ENCODE results near the gene RTCB.

The RTCB gene

DNA sequence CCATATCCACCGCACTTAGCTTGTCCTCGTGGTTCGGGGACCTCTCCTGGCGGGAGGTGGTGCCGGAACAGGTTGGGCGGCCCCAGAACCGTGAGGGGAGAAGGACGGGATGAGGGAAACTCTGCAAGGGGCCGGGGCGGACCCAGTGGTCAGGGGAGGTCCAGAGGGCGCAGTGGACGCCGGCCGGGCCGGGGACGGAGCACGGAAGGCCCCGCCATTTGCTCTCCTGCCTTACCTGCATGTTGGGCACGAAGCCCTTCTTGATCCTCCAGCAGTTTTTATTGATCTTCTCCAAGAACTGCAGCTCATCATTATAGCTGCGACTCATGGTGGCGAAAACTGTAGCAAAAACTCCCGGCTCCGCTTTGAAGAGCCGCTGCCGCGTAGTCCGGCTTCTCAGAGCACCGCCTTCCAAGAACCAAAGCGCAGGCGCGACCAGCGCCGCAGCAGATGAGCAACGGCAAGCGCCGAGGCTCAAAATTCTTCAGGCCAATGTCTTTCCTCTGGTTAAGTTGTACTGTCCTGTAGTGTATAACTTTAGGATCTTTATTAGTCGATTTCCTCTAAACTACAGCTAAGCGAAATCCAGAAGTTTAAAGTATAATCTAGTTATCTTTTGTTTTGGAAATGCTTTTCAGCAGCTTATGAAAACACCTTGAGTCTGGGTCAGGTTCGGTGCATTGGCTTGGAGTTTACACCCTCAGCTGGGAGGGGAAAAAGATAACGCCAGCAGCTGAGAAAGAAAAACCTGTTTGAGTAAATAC is at the start of gene RTCB:
Gene RTCB (minus strand): TSS at position 419 of the 764 bp plus-strand sequence. CDS start 91 bp downstream, at position 328.
- DNase-seq: peak; percentile 30 to 95 (median 79)

DNA sequence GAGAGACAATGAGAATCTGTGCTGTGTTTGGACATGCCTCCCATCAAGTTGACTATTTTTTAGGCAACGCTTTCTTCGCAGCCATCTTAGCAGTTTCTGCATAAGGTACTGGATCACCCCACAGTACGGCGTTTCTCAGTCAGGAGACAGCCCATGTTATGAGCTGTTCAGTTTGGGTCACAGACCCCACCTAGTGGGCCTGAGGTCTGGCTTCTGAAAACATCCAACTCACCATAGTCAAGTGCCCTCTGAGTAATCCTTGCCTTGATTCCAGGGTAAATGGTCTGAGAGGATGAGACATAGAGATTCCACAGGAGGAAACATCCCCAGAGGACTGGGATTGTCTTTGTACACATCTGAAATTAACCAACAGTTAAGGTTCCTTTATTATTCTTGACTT is 45.0 kb upstream of the RTCB start:
- DNase-seq: no peak

DNA sequence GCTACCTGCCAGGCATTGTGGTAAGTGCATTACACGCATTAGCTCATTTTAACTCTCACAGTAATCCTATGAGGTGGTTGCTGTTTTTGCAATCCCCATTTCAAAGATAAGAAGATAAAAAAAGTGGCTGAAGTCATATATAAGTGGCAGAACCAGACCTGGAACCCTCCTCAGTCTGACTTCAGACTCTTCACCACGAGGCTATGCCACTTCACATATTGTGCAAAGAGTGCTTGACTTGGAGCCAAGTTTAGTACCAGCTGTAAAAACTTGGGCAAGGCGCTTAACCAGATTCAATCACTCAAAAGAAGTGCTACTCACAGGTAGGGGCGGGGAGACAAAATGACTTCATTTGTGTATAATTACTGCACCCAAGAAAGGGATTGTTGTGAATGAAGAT is 36.9 kb upstream of the RTCB start:
- DNase-seq: no peak

DNA sequence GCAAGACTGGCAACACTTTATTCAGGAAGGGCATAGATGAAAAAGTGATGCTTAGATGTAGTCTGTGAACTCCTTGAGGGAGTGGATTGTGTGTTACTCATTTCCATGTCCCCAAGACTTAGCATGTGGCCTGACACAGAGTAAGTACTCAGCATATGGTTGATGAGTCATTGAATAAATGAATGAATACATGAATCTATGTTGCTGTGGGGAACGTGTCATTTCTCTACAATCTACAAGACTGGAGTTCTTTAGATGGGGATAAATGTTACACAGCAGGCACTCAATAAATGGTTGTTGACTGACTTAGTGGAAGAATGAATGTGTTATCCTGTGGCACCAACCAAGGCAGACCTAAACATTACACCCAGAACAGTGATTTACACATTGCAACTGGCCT is 34.3 kb upstream of the RTCB start:
- DNase-seq: no peak

DNA sequence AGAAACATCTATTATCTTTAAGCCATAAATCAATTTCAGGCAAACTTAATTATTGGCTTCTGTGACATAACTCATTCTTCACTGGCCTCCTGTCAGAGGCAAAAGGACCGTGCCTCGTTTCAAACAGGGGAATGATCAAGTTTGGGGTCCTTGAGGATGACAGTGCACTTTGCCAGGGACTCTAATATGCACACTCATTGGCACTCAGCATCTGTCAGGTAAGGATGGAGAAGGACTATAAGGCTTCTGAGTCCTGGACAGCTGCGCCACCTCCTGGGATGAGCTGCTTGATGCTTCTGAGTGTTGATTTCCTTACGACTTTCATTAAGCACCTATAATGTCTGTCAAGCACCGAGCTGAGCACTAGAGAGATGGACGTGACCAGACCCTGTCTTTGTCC is 32.0 kb upstream of the RTCB start:
- no peak for DNase-seq

DNA sequence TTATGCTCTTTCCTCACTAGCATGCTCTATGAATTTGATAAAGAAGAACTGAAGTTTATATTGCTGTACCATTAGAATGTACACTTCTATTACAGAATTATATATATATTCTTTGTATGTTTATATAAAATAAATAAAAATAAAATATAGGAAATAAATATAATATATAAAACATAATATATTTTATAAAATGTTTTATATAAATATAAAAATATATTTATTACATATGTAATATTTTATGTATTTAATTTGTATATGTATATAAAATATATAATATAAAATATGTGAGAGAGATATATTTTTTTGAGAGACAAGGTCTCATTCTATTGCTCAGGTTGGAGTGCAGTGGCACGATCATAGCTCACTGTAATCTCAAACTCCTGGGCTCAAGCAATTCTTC is 18.3 kb upstream of the RTCB start:
- no peak for DNase-seq

DNA sequence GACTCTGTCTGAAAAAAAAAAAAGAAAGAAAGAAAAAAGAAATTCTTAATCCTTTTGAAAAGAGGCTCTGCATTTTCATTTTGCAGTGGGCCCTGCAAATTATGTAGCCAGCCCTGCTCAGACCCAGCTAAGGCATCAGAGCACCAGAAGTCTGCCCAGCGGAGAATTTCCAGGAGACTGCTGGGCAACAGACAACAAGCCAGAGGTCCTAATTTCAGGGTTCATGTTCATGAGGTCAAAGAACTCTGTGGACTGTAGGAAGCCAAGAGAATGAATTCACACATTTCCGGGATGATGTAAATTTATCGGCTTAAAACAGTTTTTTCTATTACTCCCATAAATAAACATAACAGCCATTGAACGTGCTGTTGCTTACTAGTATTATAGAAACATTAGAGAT is 14.8 kb upstream of the RTCB start:
- no peak for DNase-seq

DNA sequence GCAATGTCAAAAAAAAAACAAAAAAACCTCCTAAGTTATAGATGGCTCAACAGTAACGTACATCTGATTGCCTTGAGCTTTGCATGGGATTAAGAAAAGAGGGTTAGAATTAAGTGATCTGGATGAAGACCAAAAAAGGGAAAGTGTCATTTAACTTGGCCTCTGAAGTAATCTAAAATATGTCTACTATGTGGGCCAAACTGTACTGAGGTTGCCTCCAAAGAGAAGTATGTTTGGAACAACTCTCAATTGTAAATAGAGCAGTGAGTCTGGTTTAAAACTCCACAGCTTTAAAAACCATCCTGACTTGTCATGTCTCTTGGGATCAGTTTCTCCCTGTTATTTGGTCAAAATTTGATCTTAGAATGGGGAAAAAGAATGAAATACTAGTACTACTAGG is 11.6 kb upstream of the RTCB start:
- DNase-seq: no peak

DNA sequence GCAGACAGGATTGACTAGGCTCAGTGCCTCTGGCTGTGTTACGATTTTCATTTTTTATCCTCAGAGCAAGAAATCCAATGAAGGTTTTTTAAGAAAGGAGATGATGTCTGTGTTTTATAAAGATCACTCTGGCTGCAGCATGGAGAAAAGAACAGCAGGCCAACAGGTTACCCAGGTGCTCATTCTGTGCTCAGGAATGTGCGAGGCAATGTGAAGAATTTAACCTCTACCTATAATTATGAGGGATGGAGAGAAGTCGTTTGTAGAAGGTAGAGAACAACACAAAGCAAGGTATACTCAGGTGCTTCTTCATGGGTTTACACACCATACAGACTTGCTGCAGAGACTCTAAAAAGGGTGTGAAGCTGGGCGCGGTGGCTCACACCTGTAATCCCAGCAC is 10.0 kb upstream of the RTCB start:
- DNase-seq: no peak

DNA sequence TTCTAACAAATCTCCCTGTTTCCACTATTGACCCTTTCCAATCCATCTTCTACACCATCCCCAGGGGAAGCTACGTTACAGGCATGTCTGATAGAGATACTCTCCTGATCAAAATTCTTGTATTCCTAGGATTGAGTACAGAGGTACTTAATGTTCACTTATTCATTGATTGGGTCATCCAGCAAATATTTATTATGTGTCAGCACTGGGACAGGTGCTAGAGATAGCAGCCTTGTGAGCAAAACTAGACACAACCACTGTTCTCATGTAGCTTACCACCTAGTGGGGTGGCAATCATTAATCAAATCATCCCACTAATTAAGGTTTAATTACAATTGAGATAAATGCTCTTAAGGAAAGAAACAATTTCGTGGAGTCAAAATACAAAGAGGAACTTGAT is 9.4 kb upstream of the RTCB start:
- DNase-seq: no peak

DNA sequence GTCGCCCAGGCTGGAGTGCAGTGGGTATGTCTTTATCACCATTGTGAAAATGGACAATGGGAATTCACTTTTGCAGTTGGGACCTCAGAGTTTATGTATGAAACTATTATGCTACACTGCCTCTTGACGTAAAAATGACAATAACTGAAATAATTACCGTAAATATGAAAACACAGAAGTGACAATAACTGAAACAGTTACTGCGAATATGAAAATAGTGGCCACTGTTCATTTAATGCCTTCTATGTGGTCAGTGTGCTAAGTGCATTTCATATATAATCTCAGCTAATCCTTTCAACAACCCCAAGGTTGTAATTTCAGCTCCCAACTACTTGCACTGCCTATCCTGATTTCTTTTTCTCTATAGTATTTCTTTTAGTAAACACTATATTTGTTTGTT is 5.9 kb upstream of the RTCB start:
- DNase-seq: no peak

DNA sequence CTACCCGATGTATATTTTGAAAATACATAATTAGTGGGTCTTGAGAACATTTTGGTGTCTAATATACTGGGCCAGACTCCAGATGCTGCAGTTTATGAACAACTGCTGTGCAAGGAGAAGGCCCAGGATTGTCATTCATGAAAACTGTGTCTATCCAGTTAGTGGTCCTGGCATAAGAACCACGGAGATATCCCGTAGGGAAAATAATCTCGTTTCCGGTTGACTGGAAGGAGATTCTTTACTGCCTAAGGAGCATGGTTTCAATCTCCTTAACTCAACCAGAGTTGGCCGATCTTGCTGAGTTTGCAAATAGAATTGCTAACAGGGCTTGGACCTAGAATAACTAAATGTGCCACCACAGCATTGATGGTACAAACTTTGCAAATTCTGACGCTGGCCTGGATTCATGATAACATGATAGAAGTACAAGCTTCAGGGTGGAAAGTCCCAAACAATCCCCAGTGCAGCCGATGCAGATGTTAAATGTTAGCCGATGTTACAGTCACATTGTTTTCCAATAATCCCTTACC is 4.6 kb upstream of the RTCB start:
- no peak for DNase-seq

DNA sequence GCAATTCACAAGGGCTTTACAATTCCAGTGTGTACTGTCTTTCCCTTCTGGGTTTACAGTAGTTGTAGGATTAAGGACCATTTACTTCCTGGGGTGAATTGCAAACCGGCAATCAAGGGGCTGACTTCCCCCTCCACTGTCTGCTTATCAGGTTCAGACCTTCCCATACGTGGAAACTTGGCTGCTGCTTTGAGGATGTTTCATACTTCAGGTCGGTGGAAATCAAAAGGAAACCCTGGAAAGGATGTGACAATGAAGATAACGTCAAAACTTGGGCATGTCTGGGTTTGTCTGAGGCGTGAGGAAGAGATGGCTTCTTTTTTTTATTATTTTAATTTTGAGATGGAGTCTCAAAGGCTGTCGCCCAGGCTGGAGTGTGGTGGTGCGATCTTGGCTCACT is 2.1 kb upstream of the RTCB start:
- no peak for DNase-seq

DNA sequence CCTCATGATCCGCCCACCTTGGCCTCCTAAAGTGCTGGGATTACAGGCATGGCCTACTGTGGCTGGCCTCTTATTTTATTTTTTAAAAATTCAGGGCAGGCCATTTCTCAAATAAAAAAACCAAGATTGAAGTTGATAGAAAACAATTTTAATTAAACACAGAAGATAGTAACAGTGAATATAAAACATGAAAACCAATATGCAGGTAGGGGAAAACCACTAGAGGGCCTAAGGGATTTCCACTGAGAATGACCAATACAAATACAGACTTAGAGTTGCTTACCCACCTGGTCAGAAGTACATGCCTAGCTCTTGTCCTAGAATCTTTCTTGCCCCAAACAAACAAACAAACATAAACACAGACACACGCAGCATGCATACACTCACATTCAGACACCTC is 1.7 kb upstream of the RTCB start:
- DNase-seq: no peak

DNA sequence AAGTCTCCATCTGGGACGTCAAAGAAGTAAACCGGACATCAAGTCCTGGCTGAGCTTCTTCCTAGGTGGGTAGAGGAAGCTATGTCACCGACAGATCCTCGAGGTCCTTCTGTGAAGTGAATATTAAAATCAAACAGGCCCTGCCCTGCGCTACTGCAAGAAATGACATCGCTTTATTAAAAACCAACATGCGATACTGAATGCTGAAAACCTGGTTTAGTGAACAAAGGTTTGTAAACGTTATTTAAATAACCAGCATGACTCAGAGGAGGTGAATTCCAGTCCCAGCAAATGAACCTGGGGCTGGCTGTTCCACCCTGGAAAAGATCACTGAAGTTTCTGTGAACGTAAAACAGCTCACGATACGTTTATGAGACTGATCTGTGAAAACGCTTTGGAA is 645 bp downstream of the RTCB start:
- no peak for DNase-seq

DNA sequence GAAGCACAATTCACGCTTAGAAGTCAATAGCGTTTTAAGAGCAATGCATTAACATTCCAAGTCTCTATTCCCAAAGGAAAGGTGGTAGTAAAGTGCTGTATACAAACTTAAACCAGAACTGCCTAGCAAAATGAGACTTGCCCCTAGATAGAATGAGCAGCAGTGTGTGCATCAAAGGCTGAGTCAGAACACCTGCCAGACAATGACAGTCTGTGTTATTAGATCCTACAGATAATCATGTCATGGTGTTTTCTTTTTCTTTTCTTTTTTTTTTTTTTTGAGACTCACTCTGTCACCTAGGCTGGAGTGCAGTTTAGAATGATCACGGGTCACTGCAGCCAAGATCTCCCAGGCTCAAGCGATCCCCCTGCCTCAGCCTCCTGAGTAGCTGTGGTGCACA is 1.6 kb downstream of the RTCB start:
- DNase-seq: no peak

DNA sequence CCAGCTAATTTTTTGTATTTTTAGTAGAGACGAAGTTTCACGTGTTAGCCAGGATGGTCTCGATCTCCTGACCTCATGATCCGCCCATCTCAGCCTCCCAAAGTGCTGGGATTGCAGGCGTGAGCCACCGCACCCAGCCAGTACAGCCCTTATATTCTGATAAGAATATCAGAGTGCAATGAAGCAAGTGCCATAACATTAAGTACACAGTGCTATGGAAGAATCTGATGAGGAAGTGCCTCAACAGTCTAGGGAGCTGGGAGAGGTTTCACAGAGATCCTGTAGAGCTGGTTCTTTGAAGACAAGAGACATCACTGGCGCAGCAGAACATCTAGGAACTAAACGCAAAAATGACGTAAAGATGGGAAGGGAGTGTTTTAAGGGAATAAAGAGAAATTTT is 2.1 kb downstream of the RTCB start:
- DNase-seq: no peak

DNA sequence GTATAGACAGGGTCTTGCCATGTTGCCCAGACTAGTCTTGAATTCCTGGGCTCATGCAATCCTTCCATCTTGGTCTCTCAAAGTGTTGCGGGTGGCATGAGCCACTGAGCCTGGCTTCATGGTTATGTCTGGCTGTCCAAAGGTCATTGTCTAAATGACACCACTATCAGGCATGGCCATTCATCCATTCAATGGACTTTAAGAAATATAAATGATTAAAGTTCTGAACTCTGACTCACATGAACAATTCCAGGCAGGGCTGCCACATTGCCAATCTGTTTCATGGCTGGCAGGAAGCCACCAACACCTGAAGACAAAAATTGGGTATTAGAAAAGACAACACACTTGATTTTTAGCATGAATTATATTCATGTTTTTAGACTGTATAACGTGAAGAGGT is 4.1 kb downstream of the RTCB start:
- DNase-seq: no peak

DNA sequence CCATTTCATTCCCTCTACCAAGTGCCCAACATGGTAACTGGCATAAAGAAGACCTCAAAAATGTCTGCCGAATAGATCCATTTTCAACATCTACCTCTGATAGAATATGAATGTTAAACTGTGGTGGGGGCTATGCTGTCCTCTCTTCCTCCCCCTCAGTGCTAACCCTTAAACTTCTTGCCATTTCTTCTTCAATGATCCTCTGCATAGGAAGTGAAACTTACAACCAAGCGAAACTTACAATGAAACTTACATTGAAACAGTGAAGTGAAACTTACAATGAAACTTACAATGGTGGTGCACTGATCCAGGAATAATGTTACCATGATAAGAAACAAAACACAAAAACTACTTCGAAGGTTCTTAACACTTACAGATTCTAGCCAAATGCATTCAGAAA is 4.7 kb downstream of the RTCB start:
- no peak for DNase-seq

DNA sequence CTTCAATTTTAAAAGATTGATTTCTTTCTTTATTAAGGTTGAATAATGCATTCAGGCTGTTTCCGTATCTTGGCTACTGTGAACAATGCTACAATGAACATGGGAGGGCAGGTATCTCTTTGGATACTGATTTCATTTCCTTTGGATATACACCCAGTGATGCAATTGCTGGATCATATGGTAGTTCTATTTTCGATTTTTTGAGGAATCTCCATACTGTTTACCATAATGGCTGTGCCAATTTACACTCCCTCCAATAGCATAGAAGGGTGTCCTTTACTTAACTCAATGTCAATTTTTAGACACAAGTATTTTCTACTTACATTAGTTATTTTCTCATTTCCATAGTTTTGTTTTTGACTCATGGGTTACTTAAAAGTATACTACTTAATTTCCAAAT is 8.0 kb downstream of the RTCB start:
- no peak for DNase-seq

DNA sequence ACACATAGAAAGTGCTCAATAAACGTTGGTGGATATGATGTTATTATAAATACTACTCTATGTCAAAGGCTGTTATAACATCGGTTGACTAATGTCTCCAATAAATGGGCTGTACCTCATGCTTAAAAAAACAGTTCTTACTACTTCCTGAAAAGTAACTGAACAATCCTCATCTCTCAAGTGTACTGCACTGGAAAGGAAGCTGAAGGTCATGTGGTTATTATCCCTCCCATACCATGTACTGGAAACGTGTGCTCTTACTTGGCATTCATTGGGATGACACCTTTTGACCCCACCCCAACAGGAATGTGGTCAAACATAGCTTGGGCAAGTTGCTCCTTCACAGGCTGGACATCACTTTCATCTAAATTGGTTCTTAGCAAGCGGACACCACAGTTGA is 10.6 kb downstream of the RTCB start:
- DNase-seq: no peak

DNA sequence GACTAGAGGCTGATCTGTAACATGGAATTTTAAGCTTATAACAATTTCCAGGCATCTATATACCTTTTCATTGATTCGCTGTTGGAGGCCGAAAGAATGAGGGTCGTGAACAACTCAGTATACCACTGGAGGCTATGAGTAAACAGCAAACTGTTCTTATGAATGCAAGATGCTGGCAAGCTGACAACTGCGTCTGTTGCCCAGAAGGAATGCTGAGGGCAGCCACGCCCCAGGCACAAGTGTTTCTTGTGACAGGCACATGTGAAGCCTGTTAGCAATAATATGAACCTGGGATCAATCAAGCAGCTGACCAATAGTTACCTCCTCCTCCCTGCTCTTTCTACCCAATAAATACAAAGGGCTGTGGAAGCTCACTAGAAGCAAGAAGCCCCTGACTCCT is 15.3 kb downstream of the RTCB start:
- no peak for DNase-seq

DNA sequence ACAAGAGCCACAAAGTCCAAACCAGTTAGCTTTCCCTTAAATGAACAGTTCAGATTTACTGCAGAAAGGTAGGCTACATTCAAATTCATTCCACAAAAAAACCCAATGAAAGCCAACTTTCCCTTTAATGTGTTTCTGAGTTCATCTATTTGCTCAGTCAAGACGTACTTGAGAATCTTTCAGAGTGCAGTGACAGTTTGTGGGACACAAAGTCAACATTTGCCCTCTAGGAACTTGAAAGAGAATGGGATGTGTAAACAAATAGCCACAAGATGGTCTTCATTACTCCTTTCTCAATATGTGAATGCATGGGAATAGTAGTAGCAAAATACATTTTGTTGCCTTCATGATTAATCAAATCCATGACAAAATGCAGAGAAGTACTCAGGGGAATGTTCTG is 15.8 kb downstream of the RTCB start:
- DNase-seq: no peak

DNA sequence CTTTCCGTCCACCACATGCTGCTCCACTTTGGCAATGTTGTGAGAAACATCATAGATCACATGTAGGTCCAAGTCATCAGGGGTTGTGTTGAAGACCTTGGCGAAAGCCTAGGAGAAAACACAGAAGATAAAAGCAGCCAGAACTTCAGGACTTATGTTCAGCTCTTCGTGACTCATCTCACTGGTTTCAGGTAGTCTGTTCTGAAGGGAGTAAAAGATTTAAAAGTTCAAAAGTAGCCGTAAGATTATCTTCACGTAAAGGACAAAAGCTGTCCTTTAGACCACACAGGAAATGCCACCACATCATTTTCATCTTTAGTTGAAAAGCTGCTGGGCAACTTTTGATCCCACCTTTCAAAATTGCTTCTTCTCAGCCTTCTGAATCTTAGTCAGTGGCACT is 16.9 kb downstream of the RTCB start:
- DNase-seq: no peak

All from hypothalamus (tissue), 51 donors.